IMR-90 (cell line): ENCODE measurements around the gene KRT76. TPM values are rescaled to one million over a fixed set of nuclear protein-coding genes. Genes with fewer than 3 reads are reported as not detected.

Experiments
- ATAC-seq: fragments of 200-7000 bp; cut with Tn5 transposase; 2 replicates; pipeline ENCODE4 v1.9.1; 2020; ENCODE audit warnings: low read depth, mild to moderate bottlenecking, moderate library complexity
- BruUV-seq: library from RNA; stranded (reverse); fragments of 400-500 nt; replicated peaks from 2 replicates; lab custom pipeline; 2021; lab: Mats Ljungman, UMichigan
- CTCF ChIA-PET: fragments of 300-600 bp; formaldehyde crosslinking; extraction: SDS; loops from one replicate; lab custom pipeline; 2021; ENCODE audit warnings: antibody characterized with exemption; lab: Yijun Ruan, JAX
- POLR2A ChIA-PET: fragments of 300-600 bp; sonication (Branson Sonifier 250); formaldehyde crosslinking; loops from one replicate; lab custom pipeline; 2022; ENCODE audit warnings: antibody characterized with exemption; ENCODE audit not compliant: unreplicated experiment; lab: Charles Lee
- DNase-seq: peaks from one replicate; pipeline ENCODE4 v3.0.0; 2013
- H2AFZ ChIP-seq: replicated peaks from 2 replicates; pipeline ENCODE3; 2013; ENCODE audit warnings: low read length, mild to moderate bottlenecking; ENCODE audit not compliant: poor library complexity
- H2AK5ac ChIP-seq: 2 replicates; pipeline ENCODE4 v1.6.1; 2013; ENCODE audit warnings: low read depth, low read length, inconsistent platforms
- H2AK9ac ChIP-seq: replicated peaks from 2 replicates; pipeline ENCODE3; 2013; ENCODE audit warnings: mild to moderate bottlenecking, low read depth, low read length, moderate library complexity; ENCODE audit not compliant: poor library complexity
- H2BK120ac ChIP-seq: 2 replicates; pipeline ENCODE4 v1.6.1; 2013; ENCODE audit warnings: low read depth, low read length, inconsistent platforms
- H2BK15ac ChIP-seq: 3 replicates; pipeline ENCODE4 v1.6.1; 2013; ENCODE audit warnings: low read depth, low read length, inconsistent platforms
- H2BK20ac ChIP-seq: 2 replicates; pipeline ENCODE4 v1.6.1; 2013; ENCODE audit warnings: low read depth, mild to moderate bottlenecking, inconsistent platforms, low read length, moderate library complexity
- H2BK5ac ChIP-seq: 2 replicates; pipeline ENCODE4 v1.6.1; 2013; ENCODE audit warnings: mild to moderate bottlenecking, low read depth, low read length, inconsistent platforms; ENCODE audit not compliant: poor library complexity, severe bottlenecking
- H3K14ac ChIP-seq: replicated peaks from 2 replicates; pipeline ENCODE4 v1.6.1; 2013; ENCODE audit warnings: low read depth, low read length, inconsistent platforms
- H3K18ac ChIP-seq: 2 replicates; pipeline ENCODE4 v1.6.1; 2013; ENCODE audit warnings: low read depth, low read length, control low read depth
- H3K23ac ChIP-seq: 2 replicates; pipeline ENCODE4 v1.6.1; 2013; ENCODE audit warnings: low read depth, low read length, inconsistent platforms
- H3K27ac ChIP-seq: 2 replicates; pipeline ENCODE4 v1.5.1; 2013; ENCODE audit warnings: mild to moderate bottlenecking, control low read depth, low read length; ENCODE audit not compliant: insufficient read depth
- H3K27me3 ChIP-seq: 2 replicates; pipeline ENCODE4 v1.6.1; 2013; ENCODE audit warnings: low read length; ENCODE audit not compliant: control insufficient read depth, insufficient read depth
- H3K36me3 ChIP-seq: 2 replicates; pipeline ENCODE4 v1.6.1; 2013; ENCODE audit warnings: low read length, mixed read lengths; ENCODE audit not compliant: control insufficient read depth, insufficient read depth
- H3K4ac ChIP-seq: 2 replicates; pipeline ENCODE4 v1.6.1; 2013; ENCODE audit warnings: low read depth, low read length, inconsistent platforms
- H3K4me1 ChIP-seq: 2 replicates; pipeline ENCODE4 v1.6.1; 2013; ENCODE audit warnings: low read length, mixed read lengths; ENCODE audit not compliant: control insufficient read depth, insufficient read depth
- H3K4me2 ChIP-seq: 2 replicates; pipeline ENCODE4 v1.6.1; 2013; ENCODE audit warnings: low read depth, mild to moderate bottlenecking, control low read depth, low read length, moderate library complexity
- H3K4me3 ChIP-seq: 2 replicates; pipeline ENCODE4 v1.5.1; 2013; ENCODE audit warnings: low read depth, mild to moderate bottlenecking, control low read depth, low read length, moderate library complexity; ENCODE audit not compliant: insufficient read depth
- H3K56ac ChIP-seq: 2 replicates; pipeline ENCODE4 v1.6.1; 2013; ENCODE audit warnings: low read length, inconsistent platforms; ENCODE audit not compliant: insufficient read depth; ENCODE audit errors: extremely low read depth
- H3K79me1 ChIP-seq, 2 experiments: 2 replicates each; pipeline ENCODE4 v1.6.1; 2013; ENCODE audit warnings: low read length in 2 of 2, inconsistent platforms in 1 of 2, low read depth in 1 of 2
- H3K9ac ChIP-seq: 2 replicates; pipeline ENCODE4 v1.6.1; 2013; ENCODE audit warnings: low read depth, low read length, control low read depth
- H3K9me1 ChIP-seq: 2 replicates; pipeline ENCODE4 v1.6.1; 2013; ENCODE audit warnings: low read length, inconsistent platforms; ENCODE audit not compliant: insufficient read depth
- H3K9me3 ChIP-seq: 2 replicates; pipeline ENCODE4 v1.6.1; 2013; ENCODE audit warnings: low read length; ENCODE audit not compliant: control insufficient read depth, insufficient read depth
- H4K20me1 ChIP-seq: 2 replicates; pipeline ENCODE4 v1.6.1; 2013; ENCODE audit warnings: low read length, inconsistent platforms; ENCODE audit not compliant: insufficient read depth
- H4K5ac ChIP-seq: 2 replicates; pipeline ENCODE4 v1.6.1; 2013; ENCODE audit warnings: mild to moderate bottlenecking, low read depth, low read length, control low read depth
- H4K8ac ChIP-seq, 2 experiments: 2 replicates each; pipeline ENCODE4 v1.6.1; 2013; ENCODE audit warnings: low read depth in 2 of 2, low read length in 2 of 2, control low read depth in 1 of 2, inconsistent platforms in 1 of 2
- H4K91ac ChIP-seq: 2 replicates; pipeline ENCODE4 v1.6.1; 2013; ENCODE audit warnings: low read depth, low read length, inconsistent platforms; ENCODE audit not compliant: insufficient read depth
- CEBPB ChIP-seq: IDR thresholded peaks from 2 replicates; pipeline ENCODE4 v1.6.1; 2012; ENCODE audit warnings: low read depth, low read length, improper control_type of control experiment
- FOS ChIP-seq: fragments of 150-350 bp; IDR thresholded peaks from 2 replicates; pipeline ENCODE4 v1.6.1; 2016; ENCODE audit warnings: low read depth, low read length
- MAFK ChIP-seq: IDR thresholded peaks from 2 replicates; pipeline ENCODE4 v1.6.1; 2012; ENCODE audit warnings: low read depth, low read length, improper control_type of control experiment
- POLR2A ChIP-seq: IDR thresholded peaks from 2 replicates; pipeline ENCODE4 v1.6.1; 2012; ENCODE audit warnings: mild to moderate bottlenecking, low read depth, low read length
- RAD21 ChIP-seq: IDR thresholded peaks from 2 replicates; pipeline ENCODE4 v1.6.1; 2012; ENCODE audit warnings: low read length, improper control_type of control experiment
- RFX5 ChIP-seq: IDR thresholded peaks from 2 replicates; pipeline ENCODE4 v1.8.0; 2012; ENCODE audit warnings: low read depth, mild to moderate bottlenecking, low read length, moderate library complexity
- SMC3 ChIP-seq: fragments of 150-350 bp; IDR thresholded peaks from 2 replicates; pipeline ENCODE4 v1.6.1; 2016; ENCODE audit warnings: low read depth, mild to moderate bottlenecking, antibody characterized with exemption, low read length, moderate library complexity
- WGBS, 2 experiments: methylation state at CpG; one replicate each; pipeline versions ENCODE4 v1.1.5 to v1.1.7; 2013; ENCODE audit warnings: missing lambda C conversion rate in 2 of 2; ENCODE audit not compliant: insufficient read length in 1 of 2; ENCODE audit errors: extremely low coverage in 2 of 2; 5-methylcytosine and 5-hydroxymethylcytosine counted together
- dilution Hi-C: fragments of 300-500 bp; cut with HindIII; formaldehyde crosslinking; loops from one replicate; pipeline ENCODE4 v1.14.3; 2018; ENCODE audit warnings: low sequenced_read_pairs; ENCODE audit not compliant: unreplicated experiment
- in situ Hi-C: fragments of 300-500 bp; cut with MboI; formaldehyde crosslinking; loops from 3 replicates; pipeline ENCODE4 v1.14.3; 2019; ENCODE audit warnings: low sequenced_read_pairs, inconsistent platforms, mixed read lengths
- intact Hi-C: fragments of 100-400 bp; cut with micrococcal nuclease; formaldehyde crosslinking; loops from 2 replicates; pipeline ENCODE4 v1.10.0; 2022
- polyA plus RNA-seq, 3 experiments: library from polyadenylated mRNA; depleted of rRNA; stranded (reverse); fragments of >200 nt; gene quantifications; 2 replicates each; pipeline ENCODE4 v1.2.3, GENCODE V29; 2012; ENCODE audit warnings: low replicate concordance in 1 of 3
- total RNA-seq: library from RNA; depleted of rRNA; stranded (reverse); fragments of >200 nt; gene quantifications from 2 replicates; pipeline ENCODE4 v1.2.3, GENCODE V29; 2012
- TF ChIP-seq, protein P1 (sequence below): conservative IDR thresholded peaks from 2 replicates; pipeline ENCODE4 v1.5.1; 2012; ENCODE audit warnings: mild to moderate bottlenecking, low read depth, low read length, improper control_type of control experiment
- TF ChIP-seq, protein P2 (sequence below): fragments of 150-350 bp; IDR thresholded peaks from 2 replicates; pipeline ENCODE4 v1.6.1; 2016; ENCODE audit warnings: low read depth, mild to moderate bottlenecking, low read length, moderate library complexity, borderline replicate concordance

Gene KRT76
- total and polyA plus RNA-seq, 2 of the 4 experiments (the other 2 are of a cell fraction) = not detected

DNA sequence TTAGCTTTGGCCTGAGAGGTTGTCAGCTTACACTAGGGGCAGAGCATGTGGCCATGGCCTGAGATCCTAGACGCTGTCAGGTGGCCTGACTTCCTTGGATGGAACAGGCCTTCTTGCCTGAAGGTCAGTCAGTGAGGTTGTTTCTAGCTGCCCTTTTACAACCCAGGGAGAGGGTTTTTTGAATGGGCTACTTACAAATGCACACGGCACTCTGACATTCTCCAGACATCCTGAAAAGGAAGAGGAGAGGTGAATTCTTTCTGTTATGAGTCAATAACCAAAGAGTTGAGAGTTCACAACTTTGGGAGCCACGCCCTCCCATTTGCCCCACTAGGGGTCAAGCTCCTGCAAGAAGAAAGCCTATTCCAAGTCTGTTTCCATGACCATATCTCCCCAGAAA is 7.8 kb downstream of the KRT76 start:
- ChIA-PET CTCF (no interaction called here), POLR2A (no interaction called here)
- Histone ChIP-seq H4K20me1 (no peaks in the 10 kb centered on the region), H3K4me1 (no peaks in the 10 kb centered on the region), H3K9ac (no peak overlapping the region), H4K5ac (no peak overlapping the region), H3K9me1 (no peaks in the 10 kb centered on the region), H3K23ac (no peak overlapping the region), H2BK15ac (no peak overlapping the region), H2AK9ac (no peak overlapping the region), H2BK20ac (no peak overlapping the region), H3K9me3 (no peaks in the 10 kb centered on the region), H3K27ac (no peak overlapping the region), H3K36me3 (no peaks in the 10 kb centered on the region), H4K8ac (no peak overlapping the region), H3K4me2 (no peak overlapping the region), H3K79me1 (no peaks in the 10 kb centered on the region), H4K91ac (no peak overlapping the region), H2AFZ (no peak overlapping the region), H3K18ac (no peak overlapping the region), H3K27me3 (peaks cover 16% of the 10 kb centered on the region), H3K4me3 (no peak overlapping the region), H3K56ac (no peak overlapping the region), H2AK5ac (no peak overlapping the region), H3K4ac (no peak overlapping the region), H2BK120ac (no peak overlapping the region), H3K14ac (no peak overlapping the region), H2BK5ac (no peak overlapping the region)
- DNase-seq = no peak
- intact Hi-C loops (no loop called here), in situ Hi-C loops (no loop called here), dilution Hi-C loops (no loop called here)
- WGBS, 2 experiments = no CpG with 5 or more reads among the region's 3 CpGs
- no peak for ATAC-seq
- TF ChIP-seq, protein P1, sequence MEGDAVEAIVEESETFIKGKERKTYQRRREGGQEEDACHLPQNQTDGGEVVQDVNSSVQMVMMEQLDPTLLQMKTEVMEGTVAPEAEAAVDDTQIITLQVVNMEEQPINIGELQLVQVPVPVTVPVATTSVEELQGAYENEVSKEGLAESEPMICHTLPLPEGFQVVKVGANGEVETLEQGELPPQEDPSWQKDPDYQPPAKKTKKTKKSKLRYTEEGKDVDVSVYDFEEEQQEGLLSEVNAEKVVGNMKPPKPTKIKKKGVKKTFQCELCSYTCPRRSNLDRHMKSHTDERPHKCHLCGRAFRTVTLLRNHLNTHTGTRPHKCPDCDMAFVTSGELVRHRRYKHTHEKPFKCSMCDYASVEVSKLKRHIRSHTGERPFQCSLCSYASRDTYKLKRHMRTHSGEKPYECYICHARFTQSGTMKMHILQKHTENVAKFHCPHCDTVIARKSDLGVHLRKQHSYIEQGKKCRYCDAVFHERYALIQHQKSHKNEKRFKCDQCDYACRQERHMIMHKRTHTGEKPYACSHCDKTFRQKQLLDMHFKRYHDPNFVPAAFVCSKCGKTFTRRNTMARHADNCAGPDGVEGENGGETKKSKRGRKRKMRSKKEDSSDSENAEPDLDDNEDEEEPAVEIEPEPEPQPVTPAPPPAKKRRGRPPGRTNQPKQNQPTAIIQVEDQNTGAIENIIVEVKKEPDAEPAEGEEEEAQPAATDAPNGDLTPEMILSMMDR = no peak
- TF ChIP-seq FOS (no peak), MAFK (no peak), RAD21 (no peak), CEBPB (no peak), SMC3 (no peak), POLR2A (no peak), RFX5 (no peak)
- TF ChIP-seq, protein P2, sequence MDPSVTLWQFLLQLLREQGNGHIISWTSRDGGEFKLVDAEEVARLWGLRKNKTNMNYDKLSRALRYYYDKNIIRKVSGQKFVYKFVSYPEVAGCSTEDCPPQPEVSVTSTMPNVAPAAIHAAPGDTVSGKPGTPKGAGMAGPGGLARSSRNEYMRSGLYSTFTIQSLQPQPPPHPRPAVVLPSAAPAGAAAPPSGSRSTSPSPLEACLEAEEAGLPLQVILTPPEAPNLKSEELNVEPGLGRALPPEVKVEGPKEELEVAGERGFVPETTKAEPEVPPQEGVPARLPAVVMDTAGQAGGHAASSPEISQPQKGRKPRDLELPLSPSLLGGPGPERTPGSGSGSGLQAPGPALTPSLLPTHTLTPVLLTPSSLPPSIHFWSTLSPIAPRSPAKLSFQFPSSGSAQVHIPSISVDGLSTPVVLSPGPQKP = no peak
- no TSS peak for BruUV-seq
